Stimulated activated CD4-positive, alpha-beta T cell treated with anti-CD3 and anti-CD28 coated beads, TNF-alpha, amount 100 ng/mL, for 24 hours (primary cell): ENCODE results near the gene DOP1B.
"Not testable (repeated sequence)": the region's sequence is repeated elsewhere in the genome, so short reads cannot be mapped to it uniquely, and the experiment has no call there.

Experiments used
- DNase-seq, 3 experiments: peaks; one replicate each; pipeline ENCODE4 v3.0.0-alpha.2; 2020; ENCODE audit warnings: low read depth in 3 of 3

Gene DOP1B

DNA sequence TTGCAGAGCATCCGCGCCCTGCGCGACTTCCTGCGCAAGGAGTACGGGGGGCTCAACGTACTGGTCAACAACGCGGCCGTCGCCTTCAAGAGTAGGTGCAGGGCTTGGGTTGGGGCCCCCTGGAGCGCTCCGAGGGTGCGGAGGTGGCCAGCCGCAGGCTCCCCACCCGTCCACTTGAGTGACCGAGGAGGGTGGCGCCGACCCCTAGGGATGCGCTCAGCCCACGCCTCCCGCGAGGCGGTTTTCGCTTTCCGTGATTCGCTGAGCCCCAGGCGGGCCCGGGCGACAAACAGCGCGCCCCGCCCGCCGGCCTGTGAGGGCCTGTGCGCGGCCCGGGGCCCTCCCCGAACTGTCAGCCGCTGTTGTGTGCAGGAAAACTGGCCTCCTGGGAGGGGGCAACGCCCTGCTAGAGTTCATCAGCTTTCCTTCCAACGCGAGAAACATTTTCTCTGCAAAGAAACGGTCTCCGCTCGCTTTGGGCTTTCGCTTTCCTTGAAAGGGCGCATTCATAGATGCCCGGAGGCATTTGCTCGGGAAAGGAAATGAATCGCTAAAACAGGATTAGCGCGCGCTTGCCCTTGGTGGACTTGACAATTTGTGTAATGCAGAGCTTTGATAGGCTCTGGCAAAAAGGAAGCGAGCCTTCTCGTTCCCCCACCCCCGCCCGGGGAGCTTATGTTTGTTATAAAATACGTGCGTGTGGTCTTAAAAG lies 21.1 kb upstream of the DOP1B start:
- peak in 1 of 3 experiments; percentile 59 for DNase-seq

DNA sequence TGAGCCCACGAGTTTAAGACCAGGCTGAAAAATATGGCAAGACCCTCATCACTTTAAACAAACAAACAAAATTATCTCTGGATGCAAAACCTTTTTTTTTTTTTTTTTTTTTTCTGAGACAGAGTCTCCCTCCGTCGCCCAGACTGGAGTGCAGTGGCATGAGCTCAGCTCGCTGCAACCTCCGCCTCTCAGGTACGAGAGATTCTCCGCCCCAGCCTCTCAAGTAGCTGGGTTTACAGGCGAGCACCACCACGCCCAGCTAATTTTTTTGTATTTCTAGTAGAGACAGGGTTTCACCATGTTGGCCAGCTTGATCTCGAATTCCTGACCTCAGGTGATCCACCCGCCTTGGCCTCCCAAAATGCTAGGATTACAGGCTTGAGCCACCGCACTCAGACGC lies 16.8 kb upstream of the DOP1B start:
- not testable (repeated sequence) for DNase-seq

DNA sequence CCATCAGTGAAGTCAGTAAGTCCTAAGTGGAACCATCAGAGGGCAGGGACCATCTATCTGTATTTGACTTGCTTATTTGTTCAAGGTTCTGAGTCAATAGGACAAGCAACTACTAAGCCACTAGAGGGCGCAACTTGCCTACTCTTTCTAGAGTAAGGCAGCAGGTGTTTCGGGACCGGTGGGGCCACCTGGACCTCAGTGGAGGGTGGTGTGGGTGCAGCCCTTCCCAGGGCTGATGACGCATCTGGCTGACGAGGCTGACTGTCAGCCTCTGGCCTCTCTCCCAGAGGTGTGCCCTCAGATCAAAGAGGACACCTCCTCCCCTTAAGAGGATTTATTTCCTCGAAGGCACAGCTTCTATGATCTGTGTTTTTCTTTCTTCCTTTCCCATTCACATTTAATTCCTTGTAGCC lies 15.1 kb upstream of the DOP1B start:
- DNase-seq: peak; percentile 71 to 88 (median 77)

DNA sequence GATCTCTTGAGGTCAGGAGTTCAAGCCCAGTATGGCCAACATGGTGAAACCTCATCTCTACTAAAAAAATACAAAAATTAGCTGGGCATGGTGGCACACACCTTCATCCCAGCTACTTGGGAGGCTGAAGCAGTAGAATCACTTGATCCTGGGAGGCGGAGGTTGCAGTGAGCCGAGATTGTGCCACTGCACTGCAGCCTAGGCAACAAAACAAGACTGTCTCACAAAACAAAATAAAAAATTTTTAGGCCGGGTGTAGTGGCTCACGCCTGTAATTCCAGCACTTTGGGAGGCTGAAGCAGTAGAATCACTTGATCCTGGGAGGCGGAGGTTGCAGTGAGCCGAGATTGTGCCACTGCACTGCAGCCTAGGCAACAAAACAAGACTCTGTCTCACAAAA lies 12.4 kb upstream of the DOP1B start:
- not testable (repeated sequence) for DNase-seq

DNA sequence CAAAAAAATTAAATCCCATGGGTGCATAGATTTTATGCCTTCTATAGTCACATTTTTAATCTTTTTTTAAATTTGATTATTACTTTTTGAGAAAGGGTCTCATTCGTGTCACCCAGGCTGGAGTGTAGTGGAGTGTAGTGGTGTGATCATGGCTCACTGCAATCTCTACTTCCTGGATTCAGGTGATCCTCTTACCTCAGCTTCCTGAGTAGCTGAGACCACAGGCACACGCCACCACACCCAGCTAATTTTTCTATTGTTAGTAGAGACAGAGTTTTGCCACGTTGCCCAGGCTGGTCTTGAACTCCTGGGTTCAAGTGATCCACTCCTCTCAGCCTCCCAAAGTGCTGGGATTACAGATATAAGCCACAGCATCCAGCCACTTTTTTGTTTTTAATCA lies 11.4 kb upstream of the DOP1B start:
- DNase-seq: no peak

DNA sequence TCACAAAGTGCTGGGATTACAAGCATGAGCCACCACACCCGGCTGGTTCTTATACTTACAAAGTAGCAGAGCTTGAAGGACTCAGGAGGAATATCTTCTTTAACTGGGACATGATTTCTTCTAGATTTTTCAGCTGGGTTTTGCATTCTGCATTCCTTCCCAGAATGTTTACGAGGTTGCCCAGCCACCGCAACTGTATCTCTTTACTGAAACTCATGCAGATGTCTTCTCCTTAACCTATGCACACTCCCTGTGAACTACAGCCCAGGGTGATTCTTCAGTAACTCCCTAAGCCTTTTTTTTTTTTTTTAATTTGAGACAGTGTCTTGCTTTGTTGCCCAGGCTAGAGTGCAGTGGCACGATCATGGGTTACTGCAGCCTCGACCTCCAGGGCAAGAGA lies 8.7 kb upstream of the DOP1B start:
- DNase-seq: no peak

DNA sequence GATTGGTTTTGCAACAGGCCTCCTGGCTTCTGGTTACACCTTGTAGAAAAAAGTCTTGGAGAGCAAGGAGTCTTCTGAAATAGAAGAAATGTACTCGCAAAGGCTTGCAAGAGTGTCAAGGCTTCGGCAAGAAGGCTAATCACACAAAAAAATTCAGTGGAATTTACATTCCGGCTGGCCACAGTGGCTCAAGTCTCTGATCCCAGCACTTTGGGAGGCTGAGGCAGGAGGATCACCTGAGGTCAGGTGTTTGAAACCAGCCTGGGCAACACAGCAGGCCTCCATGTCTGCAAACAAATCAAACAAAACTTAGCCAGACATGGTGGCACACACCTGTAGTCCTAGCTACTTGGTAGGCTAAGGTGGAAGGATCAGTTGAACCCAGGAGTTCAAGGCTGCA lies 7.7 kb upstream of the DOP1B start:
- DNase-seq: no peak

DNA sequence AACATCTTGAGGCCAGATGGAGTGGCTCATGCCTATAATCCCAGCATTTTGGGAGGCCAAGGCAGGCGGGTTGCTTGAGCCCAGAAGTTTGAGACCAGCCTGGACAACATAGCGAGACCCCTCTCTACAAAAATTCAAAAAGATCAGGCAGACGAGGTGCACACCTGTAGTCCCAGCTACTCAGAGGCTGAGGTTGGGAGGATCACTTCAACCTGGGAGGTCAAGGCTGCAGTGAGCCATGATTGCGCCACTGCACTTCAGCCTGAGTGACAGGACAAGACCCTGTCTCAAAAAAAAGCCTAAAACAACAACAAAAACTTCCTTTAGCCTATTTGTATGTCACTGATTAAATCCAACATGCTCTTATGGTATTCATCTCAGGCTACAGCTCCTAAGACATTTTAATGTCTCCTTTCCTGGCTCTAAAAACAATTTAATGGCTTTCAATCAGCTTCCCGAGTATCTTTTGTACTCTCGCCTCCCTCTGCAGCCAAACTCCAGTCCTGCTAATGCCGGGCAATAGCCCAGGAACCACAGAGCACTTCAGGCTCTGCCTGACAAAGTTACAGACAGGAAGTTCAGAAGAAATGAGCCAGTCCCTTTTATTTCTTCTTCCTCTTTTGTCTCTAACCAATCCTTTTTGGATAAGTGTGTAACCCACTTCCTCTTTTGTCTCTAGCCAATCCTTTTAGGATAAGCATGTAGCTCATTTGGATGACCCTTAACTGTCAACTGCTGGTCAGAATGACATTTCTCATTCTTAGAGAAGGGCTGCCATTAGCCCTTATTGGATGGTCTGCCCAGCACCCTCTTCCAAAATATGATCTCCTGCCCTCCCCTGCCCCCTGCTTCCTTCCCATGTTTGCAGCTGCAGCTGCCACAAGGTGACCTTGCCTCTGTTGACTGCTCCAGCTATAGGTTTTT lies 6.6 kb upstream of the DOP1B start:
- DNase-seq: no peak

DNA sequence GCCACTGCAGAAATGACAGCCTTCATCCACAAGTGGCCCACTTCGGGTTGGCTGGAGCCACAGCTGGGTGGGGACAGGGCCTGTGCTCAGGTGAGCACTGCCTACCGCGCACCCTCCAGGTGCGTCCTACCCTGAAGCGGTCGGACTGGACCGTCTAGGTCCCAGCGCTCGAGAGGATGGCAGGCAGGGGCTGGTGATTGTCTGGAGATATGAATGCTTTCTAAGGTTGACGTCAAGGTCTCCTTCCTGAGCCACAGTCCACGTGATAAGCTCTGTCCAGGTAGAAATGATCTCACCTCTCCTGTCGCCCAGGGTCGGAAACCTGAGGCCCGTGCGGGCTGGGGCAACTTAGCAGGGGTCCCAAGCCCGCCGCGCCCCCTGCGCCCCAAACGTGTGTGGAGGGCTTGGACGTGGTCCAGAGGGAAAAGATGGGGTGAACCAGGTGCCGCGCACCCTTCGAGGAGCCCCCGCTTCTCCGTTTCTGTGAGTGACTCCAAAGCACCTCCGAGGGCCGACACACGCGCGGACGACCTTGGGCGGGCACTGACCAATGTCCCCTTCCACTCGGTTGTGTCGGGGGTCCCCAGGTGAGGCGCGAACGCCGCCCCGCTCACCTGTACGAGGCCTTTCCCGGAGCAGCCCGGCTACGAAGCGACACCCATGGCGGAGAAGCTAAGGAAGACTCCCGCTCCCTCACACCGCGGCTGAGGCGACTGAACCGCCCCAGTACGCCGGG lies 853 bp upstream of the DOP1B start:
- no peak for DNase-seq

DNA sequence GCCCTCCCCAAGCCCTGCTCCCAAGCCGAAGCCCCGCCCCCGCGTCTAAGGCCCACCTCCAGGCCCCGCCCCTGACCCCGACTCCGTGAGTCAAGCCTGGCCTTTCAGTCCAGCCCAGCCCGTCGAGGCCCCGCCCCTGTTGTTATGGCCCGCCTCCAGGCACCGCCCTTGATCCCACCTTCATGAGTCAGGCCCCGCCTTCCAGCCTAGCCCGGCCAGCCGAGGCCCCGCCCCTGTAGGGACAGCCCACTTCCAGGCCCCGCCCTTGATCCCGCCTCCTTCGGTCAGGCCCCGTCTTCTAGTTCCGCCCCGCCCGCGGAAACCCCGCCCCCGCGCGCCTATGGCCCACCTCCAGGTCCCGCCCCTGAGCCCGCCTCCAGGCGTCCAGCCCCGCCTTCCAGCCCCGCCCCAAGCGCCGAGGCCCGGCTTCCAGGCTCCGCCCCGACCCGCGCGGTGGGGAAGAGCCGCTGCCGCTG lies 247 bp upstream of the DOP1B start:
- DNase-seq: peak; percentile 100

DNA sequence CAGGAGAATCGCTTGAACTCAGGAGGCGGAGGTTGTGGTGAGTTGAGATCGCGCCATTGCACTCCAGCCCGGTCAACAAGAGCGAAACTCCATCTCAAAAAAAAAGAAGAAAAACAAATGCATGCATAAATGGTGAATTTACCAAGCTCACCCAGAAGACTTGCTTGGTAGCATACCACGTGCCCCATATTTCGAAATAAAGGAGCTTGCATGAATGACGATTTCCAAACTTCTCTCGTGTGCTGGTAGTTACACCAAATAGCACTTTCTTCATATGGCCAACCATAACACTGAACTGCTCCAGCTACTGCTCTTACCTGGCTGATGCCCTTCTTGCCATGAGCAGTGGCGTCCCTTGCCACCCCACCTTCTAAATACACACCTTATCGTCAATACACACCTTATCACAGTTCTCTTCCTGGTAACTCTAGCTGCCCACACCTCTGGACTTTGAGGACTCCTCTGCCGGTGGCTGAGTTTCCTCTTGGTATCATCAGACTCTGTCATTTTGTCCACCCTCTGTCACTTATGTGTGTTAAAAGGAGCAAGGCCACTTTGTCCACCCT lies 2.8 kb downstream of the DOP1B start:
- no peak for DNase-seq

DNA sequence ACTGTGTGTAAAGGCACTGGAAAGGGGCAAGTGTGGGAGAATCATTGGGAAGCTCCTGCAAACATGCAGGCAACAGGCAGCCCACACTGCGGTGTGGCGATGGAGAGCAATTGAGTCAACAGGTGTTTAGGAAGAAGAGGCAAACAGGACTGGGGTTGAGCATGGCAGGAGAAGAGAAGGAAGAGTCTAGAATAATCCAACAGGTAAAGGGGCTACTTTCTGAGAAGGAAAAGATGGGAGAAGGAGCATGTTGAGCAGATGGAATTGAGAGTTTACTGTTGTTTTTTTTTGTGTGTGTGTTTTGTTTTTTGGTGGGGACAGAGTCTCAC lies 4.2 kb downstream of the DOP1B start:
- no peak for DNase-seq

DNA sequence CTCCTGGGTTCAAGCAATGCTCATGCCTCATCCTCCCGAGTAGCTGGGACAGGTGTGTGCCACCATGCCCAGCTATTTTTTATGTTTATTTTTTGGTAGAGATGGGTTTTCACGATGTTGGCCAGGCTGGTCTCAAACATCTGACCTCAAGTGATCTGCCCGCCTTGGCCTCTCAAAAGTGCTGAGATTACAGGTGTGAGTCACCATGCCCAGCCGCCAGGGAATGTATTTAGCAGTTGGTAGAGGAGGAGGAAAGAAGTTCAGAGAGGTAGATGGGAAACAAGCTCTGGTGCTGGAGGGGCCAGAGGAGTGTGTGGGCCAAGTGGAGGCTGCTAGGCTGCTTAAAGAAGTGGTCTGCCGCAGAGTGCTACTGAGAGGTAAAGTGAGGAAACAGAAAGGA lies 6.0 kb downstream of the DOP1B start:
- DNase-seq: no peak

DNA sequence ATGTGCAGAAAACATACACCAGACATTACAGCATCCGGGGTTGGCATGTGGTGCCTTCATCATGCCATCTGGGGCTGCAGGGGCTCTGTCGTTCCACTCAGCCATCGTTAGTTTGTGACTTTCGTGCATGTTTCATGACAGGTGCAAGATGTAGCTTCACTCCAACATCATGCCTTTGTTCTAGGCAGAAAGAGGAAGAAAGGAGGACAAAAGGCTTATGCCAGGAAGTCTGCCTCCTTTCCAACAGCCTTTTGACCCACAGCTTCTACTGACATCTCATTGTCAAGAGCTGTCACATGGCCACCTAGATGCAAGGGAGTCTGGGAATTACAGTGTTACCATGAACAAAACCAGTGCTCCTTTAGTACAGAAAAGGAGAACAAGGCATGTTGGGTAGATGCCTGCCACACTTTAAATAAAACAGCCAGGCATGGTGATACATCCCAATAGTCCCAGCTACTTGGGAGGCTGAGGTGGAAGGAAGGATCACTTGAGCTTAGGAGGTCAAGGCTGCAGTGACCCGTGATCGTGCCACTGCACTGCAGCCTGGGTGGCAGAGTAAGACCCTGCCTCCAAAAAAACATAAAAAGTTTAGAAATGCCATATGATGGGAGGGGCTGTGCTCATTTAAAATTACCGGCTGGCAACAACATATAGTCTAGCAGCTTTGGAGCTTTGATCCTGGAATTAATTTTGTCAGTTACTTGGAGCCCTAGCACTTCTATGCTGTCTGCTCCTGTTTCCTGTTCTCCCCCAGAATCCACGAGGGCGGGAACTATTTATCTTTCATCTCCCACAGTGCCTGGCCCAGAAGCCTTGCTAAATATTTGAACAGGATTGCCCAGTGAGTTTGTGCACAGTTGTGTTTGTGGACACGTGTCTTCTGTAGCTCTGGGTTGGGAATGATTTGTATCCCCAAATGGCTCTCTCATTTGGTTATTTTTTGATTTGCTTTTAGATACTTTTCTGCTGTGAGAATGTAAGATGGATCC lies 7.4 kb downstream of the DOP1B start:
- no peak for DNase-seq

DNA sequence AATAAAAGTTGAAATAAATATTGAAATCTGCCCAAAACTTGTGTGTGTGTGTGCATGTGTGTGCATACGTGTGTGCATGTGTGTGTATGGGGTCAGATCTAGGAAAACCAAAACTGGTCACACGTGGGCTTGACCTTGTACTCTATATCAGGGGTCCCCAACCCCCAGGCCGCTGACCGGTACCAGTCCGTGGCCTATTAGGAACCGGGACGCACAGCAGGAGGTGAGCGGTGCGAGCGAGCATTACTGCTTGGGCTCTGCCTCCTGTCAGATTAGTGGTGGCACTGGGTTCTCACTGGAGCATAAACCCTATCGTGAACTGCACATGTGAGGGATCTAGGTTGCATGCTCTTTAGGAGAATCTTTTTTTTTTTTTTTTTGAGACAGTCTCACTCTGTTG lies 8.7 kb downstream of the DOP1B start:
- DNase-seq: no peak

DNA sequence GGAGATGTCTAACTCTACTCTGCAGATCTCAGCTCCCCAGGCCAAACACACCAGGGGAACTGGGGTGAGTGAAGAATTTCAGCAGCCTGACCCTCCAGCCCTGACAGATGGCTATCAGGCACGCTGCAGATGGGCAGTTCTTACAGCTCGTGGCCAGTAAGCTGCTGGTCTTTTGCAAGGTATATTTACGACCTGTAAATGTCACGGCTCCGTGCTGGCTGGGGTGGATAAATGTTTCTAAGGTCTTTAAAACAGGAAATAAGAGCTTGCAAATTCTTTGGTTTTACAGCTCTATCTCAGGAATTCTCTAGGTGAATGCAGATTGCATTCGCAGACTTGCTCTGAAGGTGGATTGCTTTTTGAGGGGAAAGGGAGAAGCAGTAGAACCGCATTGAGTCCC lies 10.1 kb downstream of the DOP1B start:
- no peak for DNase-seq

DNA sequence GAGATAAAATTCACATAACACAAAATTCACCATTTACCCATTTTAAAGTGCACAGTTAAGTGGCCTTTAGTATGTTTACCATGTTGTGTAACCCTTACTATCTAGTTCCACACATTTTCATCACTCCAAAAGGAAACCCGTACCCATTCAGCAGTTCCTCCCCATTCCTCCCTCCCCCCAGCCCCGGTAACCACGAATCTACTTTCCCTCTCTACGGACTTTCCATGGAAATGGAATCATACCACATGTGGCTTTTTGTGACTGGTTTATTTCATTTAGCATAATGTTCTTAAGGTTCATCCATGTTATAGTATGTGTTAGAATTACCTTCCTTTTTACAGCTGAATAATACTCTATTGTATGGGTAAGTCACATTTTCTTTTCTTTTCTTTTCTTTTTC lies 10.9 kb downstream of the DOP1B start:
- DNase-seq: no peak

DNA sequence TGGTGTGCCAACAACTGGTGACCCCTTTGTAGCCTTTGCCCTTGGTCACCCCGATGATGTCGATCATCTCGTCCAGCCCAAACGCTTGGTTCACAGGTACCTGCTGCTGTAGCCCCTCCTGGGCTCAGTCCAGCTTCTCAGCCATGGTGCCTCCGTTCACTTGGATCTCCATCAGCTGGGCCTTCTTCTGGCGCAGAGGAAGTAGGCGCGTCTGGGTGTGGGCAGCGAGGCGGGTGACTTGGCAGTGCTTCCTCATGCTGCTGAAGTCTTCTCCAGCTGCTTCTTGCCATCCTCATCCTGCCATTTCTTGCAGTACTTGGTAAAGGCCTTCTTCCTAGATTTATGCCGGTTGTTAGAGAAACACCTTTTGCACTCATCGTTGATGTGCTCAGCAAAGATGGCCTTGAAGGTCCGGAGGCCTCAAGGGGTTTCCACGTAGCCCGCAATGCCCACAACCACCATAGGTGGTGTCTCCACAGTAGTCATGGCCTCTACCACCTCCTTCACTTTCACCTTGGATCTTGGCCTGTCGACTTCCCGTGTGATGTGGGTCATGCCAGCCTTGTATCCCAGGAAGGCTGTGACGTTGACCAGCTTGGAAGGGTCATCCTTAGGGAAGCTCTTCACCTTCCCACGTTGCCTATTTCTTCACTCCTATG lies 13.0 kb downstream of the DOP1B start:
- DNase-seq: no peak

DNA sequence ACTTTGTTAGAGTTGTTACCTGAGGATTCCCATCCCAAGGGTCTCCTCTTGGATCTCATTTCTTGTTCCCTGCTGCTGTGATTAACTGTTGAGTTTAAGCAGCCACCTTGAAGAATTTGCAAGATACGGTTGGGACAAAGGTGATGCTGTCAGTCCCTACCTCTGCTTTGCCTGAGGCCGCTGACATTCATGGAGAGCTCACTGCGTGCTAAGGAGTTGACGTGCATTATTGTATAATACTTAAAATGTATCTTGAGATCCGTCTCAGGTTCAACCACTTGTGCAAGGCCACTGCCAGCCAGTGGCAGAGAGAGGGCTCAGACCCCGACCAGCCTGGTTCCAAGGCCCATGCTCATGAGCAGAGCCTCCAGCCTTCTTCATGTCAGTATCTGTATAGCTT lies 14.2 kb downstream of the DOP1B start:
- DNase-seq: no peak

DNA sequence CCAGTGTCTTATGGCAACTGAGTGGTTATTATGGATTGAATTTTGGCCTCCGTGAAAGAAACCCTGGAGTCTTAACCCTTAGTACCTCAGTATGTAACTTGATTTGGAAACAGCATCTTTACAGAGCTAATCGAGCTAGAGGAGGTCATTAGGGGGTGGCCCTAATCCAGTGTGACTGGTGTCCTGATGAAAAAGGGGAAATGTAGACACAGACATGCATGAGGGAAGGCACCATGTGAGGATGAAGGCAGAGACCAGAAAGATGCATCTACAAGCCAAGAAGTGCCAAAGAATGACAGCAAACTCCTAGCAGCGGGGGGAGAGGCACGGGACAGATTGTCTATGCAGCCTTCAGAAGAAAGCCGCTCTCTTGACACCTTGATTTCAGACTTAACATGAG lies 14.7 kb downstream of the DOP1B start:
- no peak for DNase-seq
